ENCODE results near the gene HCST.
A peak's percentile ranks its signal among the peaks of the same experiment; 100 is the strongest.

Gene HCST

GRCh38 chr19:35899547-35900214 lies 2.6 kb upstream of the HCST start (continued):
- TF ChIP-seq ZNF10 (tag by site-specific recombination; IDR thresholded peaks at IDR 0.05) (no peak), GLI2 (tag by site-specific recombination; IDR thresholded peaks at IDR 0.05; ENCODE audit: borderline replicate concordance, low read depth) (no peak), ZNF221 (tag by site-specific recombination; IDR thresholded peaks at IDR 0.05; ENCODE audit: borderline replicate concordance) (no peak), ZNF112 (tag by site-specific recombination; IDR thresholded peaks at IDR 0.05) (no peak), ZNF155 (tag by site-specific recombination; IDR thresholded peaks at IDR 0.05) (no peak), ZNF521 (tag by site-specific recombination; IDR thresholded peaks at IDR 0.05) (no peak), ZFP3 (tag by site-specific recombination; IDR thresholded peaks at IDR 0.05; ENCODE audit: low read depth) (0 out of 2 replicates have a peak, but pooled peaks have one; percentile 38), ZNF558 (tag by site-specific recombination; IDR thresholded peaks at IDR 0.05) (peak; percentile 62; the same call in 1 of the 2 replicates), ZNF624 (tag by site-specific recombination; IDR thresholded peaks at IDR 0.05) (no peak), TRIM28 (IDR thresholded peaks at IDR 0.05; ENCODE audit: borderline replicate concordance, low read length) (no peak), ZBTB49 (tag by site-specific recombination; IDR thresholded peaks at IDR 0.05; ENCODE audit: low read depth) (no peak), ZNF701 (tag by site-specific recombination; IDR thresholded peaks at IDR 0.05) (peak; percentile 73; the same call in 1 of the 2 replicates), ZNF324 (tag by site-specific recombination; IDR thresholded peaks at IDR 0.05) (peak; percentile 90), ZNF311 (tag by site-specific recombination; IDR thresholded peaks at IDR 0.05; ENCODE audit: borderline replicate concordance) (no peak), ZNF707 (tag by site-specific recombination; IDR thresholded peaks at IDR 0.05) (no peak), ZNF48 (tag by site-specific recombination; IDR thresholded peaks at IDR 0.05) (no peak), ZNF837 (tag by site-specific recombination; IDR thresholded peaks at IDR 0.05) (no peak), ZFP69B (tag by site-specific recombination; IDR thresholded peaks at IDR 0.05) (peak; percentile 84), KLF9 (tag by site-specific recombination; IDR thresholded peaks at IDR 0.05; ENCODE audit: low read depth) (peak; percentile 77), ZBTB21 (tag by site-specific recombination; IDR thresholded peaks at IDR 0.05) (peak; percentile 90), ZBTB7A (tag by site-specific recombination; IDR thresholded peaks at IDR 0.05; ENCODE audit: low read depth) (peak; percentile 98), KLF1 (tag by site-specific recombination; IDR thresholded peaks at IDR 0.05) (peak; percentile 84), ZFP37 (tag by site-specific recombination; IDR thresholded peaks at IDR 0.05) (peak; percentile 58; the same call in 1 of the 2 replicates), ZNF692 (tag by site-specific recombination; IDR thresholded peaks at IDR 0.05) (peak; percentile 86), ZNF560 (tag by site-specific recombination; IDR thresholded peaks at IDR 0.05; ENCODE audit: borderline replicate concordance) (no peak), ZNF19 (tag by site-specific recombination; IDR thresholded peaks at IDR 0.05; ENCODE audit: low read depth) (no peak), ZNF211 (tag by site-specific recombination; IDR thresholded peaks at IDR 0.05; ENCODE audit: low read depth) (no peak), SALL2 (tag by site-specific recombination; IDR thresholded peaks at IDR 0.05; ENCODE audit: borderline replicate concordance) (no peak), HOXC10 (CRISPR knock-in tag; IDR thresholded peaks at IDR 0.05) (no peak), PRDM6 (tag by site-specific recombination; IDR thresholded peaks at IDR 0.05) (no peak; the same call in 1 of the 2 replicates), ZNF621 (tag by site-specific recombination; IDR thresholded peaks at IDR 0.05) (no peak), MEIS1 (CRISPR knock-in tag; IDR thresholded peaks at IDR 0.05; ENCODE audit: borderline replicate concordance) (no peak), ZNF398 (tag by site-specific recombination; IDR thresholded peaks at IDR 0.05) (peak; percentile 83), YY1 (tag by site-specific recombination; IDR thresholded peaks at IDR 0.05) (peak; percentile 82; the same call in 1 of the 2 replicates)

Data from HEK293 (cell line).